Fibroblast of lung (primary cell): ENCODE data around the gene KLHL21. TPM values are rescaled to one million over a fixed set of nuclear protein-coding genes. Genes with fewer than 3 reads are reported as not detected.
"Not testable (repeated sequence)": the region's sequence is repeated elsewhere in the genome, so short reads cannot be mapped to it uniquely, and the experiment has no call there.

Experiments
- DNase-seq, 2 donors: peaks; one replicate each; pipeline versions ENCODE4 v3.0.0 to v3.0.0-alpha.2; 2010; ENCODE audit warnings: low read depth in 2 of 2
- H2AFZ ChIP-seq: 2 replicates; pipeline ENCODE4 v1.5.1; 2012; ENCODE audit warnings: low read length, control low read depth, inconsistent platforms
- H3K27ac ChIP-seq: 2 replicates; pipeline ENCODE4 v1.5.1; 2011; ENCODE audit warnings: low read length, control low read depth; ENCODE audit not compliant: insufficient read depth
- H3K27me3 ChIP-seq: 2 replicates; pipeline ENCODE4 v1.5.1; 2011; ENCODE audit warnings: mild to moderate bottlenecking, low read length; ENCODE audit not compliant: control insufficient read depth, insufficient read depth
- H3K36me3 ChIP-seq: 2 replicates; pipeline ENCODE4 v1.5.1; 2011; ENCODE audit warnings: low read length; ENCODE audit not compliant: control insufficient read depth, insufficient read depth
- H3K4me1 ChIP-seq: 2 replicates; pipeline ENCODE4 v1.5.1; 2011; ENCODE audit warnings: low read length; ENCODE audit not compliant: control insufficient read depth, insufficient read depth; ENCODE audit errors: extremely low read depth
- H3K4me2 ChIP-seq: 2 replicates; pipeline ENCODE4 v1.5.1; 2011; ENCODE audit warnings: low read length, control low read depth; ENCODE audit not compliant: insufficient read depth; ENCODE audit errors: extremely low read depth
- H3K4me3 ChIP-seq, 4 experiments: fragments of 200-600 bp in 1 of 4; sonication (generic) in 1 of 4; replicated peaks in 1 of 4; 2 replicates each; pipeline ENCODE4 v1.5.1; 2011 to 2016; ENCODE audit warnings: low read length in 4 of 4, low read depth in 3 of 4, mild to moderate bottlenecking in 3 of 4, control low read depth in 2 of 4, inconsistent platforms in 1 of 4, mixed read lengths in 1 of 4; ENCODE audit not compliant: insufficient read depth in 1 of 4; ENCODE audit errors: control extremely low read depth in 1 of 4
- H3K79me2 ChIP-seq: 2 replicates; pipeline ENCODE4 v1.5.1; 2012; ENCODE audit warnings: mild to moderate bottlenecking, low read length, inconsistent platforms; ENCODE audit not compliant: control insufficient read depth, insufficient read depth
- H3K9ac ChIP-seq: 2 replicates; pipeline ENCODE4 v1.5.1; 2011; ENCODE audit warnings: mild to moderate bottlenecking, low read length, control low read depth; ENCODE audit not compliant: insufficient read depth
- H3K9me3 ChIP-seq: 2 replicates; pipeline ENCODE4 v1.5.1; 2012; ENCODE audit warnings: low read depth, low read length; ENCODE audit not compliant: control insufficient read depth, insufficient read depth
- H4K20me1 ChIP-seq: 2 replicates; pipeline ENCODE4 v1.5.1; 2011; ENCODE audit warnings: low read length; ENCODE audit not compliant: control insufficient read depth, insufficient read depth; ENCODE audit errors: extremely low read depth
- EZH2 ChIP-seq: IDR thresholded peaks from 2 replicates; pipeline ENCODE4 v1.5.1; 2012; ENCODE audit warnings: low read length, control low read depth, mild to moderate bottlenecking; ENCODE audit errors: missing control alignments
- polyA plus RNA-seq, 2 donors: library from polyadenylated mRNA; depleted of rRNA in 1 of 2; stranded (reverse) in 1 of 2; unstranded in 1 of 2; fragments of >200 nt; gene quantifications; 2 replicates each; pipeline ENCODE4 v1.2.1, GENCODE V29; 2011 to 2012; ENCODE audit warnings: missing spikeins in 1 of 2
- total RNA-seq: library from RNA; depleted of rRNA; stranded (reverse); fragments of >200 nt; gene quantifications from 2 replicates; pipeline ENCODE4 v1.2.1, GENCODE V29; 2014
- TF ChIP-seq, protein P1 (sequence below), 2 donors: IDR thresholded peaks in 1 of 2; conservative IDR thresholded peaks in 1 of 2; 1 replicate in 1 of 2; 2 replicates in 1 of 2; pipeline ENCODE4 v1.5.1; 2011 to 2012; ENCODE audit warnings: low read length in 2 of 2, control low read depth in 1 of 2, inconsistent platforms in 1 of 2, low read depth in 1 of 2, mild to moderate bottlenecking in 1 of 2

The KLHL21 gene
- total and polyA plus RNA-seq, 2 donors (not counting 1 experiment from before 2014, with no cell fraction given): 11.7 to 44.9 TPM

DNA sequence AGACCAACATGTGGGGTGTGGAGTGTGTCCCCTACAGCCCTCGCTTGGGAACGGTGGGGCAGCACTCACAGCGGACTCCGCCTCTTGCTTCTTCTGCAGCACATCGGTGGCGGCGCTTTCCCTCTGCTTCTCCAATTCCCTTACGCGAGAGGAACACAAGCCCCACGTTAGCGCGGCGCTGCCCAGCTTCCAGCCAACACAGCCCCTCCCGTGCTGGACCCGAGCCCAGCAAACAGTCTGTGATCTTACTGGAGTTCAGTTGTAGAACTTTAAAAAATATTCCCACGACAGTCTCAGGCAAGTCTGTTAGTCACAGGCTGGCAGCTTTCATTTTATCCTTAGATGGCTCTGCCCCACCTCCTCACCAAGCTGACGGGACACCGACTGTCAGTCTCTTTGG, 35.6 kb upstream of the KLHL21 start:
- TF ChIP-seq EZH2: no peak
- TF ChIP-seq, protein P1, sequence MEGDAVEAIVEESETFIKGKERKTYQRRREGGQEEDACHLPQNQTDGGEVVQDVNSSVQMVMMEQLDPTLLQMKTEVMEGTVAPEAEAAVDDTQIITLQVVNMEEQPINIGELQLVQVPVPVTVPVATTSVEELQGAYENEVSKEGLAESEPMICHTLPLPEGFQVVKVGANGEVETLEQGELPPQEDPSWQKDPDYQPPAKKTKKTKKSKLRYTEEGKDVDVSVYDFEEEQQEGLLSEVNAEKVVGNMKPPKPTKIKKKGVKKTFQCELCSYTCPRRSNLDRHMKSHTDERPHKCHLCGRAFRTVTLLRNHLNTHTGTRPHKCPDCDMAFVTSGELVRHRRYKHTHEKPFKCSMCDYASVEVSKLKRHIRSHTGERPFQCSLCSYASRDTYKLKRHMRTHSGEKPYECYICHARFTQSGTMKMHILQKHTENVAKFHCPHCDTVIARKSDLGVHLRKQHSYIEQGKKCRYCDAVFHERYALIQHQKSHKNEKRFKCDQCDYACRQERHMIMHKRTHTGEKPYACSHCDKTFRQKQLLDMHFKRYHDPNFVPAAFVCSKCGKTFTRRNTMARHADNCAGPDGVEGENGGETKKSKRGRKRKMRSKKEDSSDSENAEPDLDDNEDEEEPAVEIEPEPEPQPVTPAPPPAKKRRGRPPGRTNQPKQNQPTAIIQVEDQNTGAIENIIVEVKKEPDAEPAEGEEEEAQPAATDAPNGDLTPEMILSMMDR (conservative IDR thresholded peaks at IDR 0.05 in 1 of 2, IDR thresholded peaks at IDR 0.05 in 1 of 2; ENCODE audit: low read depth in 1 of 2, low read length in 2 of 2): no peak
- Histone ChIP-seq H4K20me1 (no peaks in the 10 kb centered on the region), H3K27me3 (no peaks in the 10 kb centered on the region), H3K27ac (peak overlapping the region; percentile 42), H2AFZ (no peak overlapping the region), H3K9me3 (no peaks in the 10 kb centered on the region), H3K36me3 (peaks cover 23% of the 10 kb centered on the region), H3K4me3 (no peak overlapping the region), H3K9ac (no peak overlapping the region), H3K79me2 (no peaks in the 10 kb centered on the region), H3K4me2 (peak overlapping the region; percentile 63), H3K4me1 (peaks cover 8% of the 10 kb centered on the region)
- peak; percentile 82 to 91 for DNase-seq

DNA sequence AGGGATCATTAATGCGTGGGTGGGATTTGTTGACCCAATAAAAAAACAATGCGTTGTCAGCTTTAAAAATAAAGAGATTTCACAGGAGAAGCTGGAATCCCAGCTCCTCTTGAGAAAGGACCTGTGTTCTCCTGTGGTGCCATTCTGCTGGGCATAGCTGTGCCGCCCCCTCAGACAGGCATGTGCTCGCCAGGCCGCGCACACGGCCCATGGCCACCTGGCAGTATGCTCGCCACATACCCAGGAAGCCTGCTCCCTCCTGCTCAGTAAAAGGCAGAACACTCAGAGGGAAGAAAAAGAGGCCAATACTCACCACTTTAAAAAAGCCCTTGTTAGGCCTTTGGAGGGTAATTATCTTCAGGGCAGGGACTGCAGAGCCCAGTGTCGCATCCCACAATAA, 35.1 kb upstream of the KLHL21 start:
- Histone ChIP-seq H2AFZ (no peak overlapping the region), H3K27me3 (no peaks in the 10 kb centered on the region), H3K9me3 (no peaks in the 10 kb centered on the region), H3K27ac (peak overlapping the region; percentile 36), H3K79me2 (no peaks in the 10 kb centered on the region), H3K36me3 (peaks cover 26% of the 10 kb centered on the region), H3K4me1 (peaks cover 8% of the 10 kb centered on the region), H3K9ac (no peak overlapping the region), H3K4me3 (no peak overlapping the region), H4K20me1 (no peaks in the 10 kb centered on the region), H3K4me2 (peak overlapping the region; percentile 63)
- TF ChIP-seq EZH2: no peak
- TF ChIP-seq, protein P1 (conservative IDR thresholded peaks at IDR 0.05 in 1 of 2, IDR thresholded peaks at IDR 0.05 in 1 of 2; ENCODE audit: low read depth in 1 of 2, low read length in 2 of 2): no peak
- no peak for DNase-seq

DNA sequence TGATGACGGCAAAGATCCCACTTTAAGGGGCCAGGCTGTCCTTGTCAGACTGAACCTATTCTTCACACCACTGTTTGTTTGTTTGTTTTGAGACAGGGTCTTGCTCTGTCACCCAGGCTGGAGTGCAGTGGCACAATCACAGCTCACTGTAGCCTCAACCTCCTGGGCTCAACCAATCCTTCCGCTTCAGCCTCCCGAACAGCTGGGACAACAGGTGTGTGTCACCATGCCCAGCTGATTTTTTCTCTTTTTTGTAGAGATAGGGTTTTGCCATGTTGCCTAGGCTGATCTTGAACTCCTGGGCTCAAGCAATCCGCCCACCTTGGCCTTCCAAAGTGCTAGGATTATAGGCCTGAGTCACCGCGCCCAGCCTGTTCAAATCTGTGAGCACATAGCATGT, 34.1 kb upstream of the KLHL21 start:
- H3K9ac ChIP-seq, H2AFZ ChIP-seq, H3K4me2 ChIP-seq, H3K79me2 ChIP-seq, H4K20me1 ChIP-seq, DNase-seq, H3K4me3 ChIP-seq, H3K4me1 ChIP-seq, H3K9me3 ChIP-seq, H3K27ac ChIP-seq, H3K27me3 ChIP-seq: not testable (repeated sequence)
- peaks cover 31% of the 10 kb centered on the region for H3K36me3 ChIP-seq
